Coronary artery (tissue), 2 donors: ENCODE measurements around the gene IMPDH2.
A peak's percentile ranks its signal among the peaks of the same experiment; 100 is the strongest.

Experiments used
- DNase-seq: peaks from one replicate; pipeline ENCODE4 v3.0.0-alpha.2; 2017; ENCODE audit warnings: low spot score
- H3K27ac ChIP-seq, 2 donors: fragments of 200-600 bp; sonication (generic); one replicate each; pipeline ENCODE4 v1.5.1; 2016 to 2019
- H3K4me3 ChIP-seq: fragments of 200-600 bp; sonication (generic); 2 replicates; pipeline ENCODE4 v1.5.1; 2016; ENCODE audit warnings: mild to moderate bottlenecking, moderate library complexity
- TF ChIP-seq, protein P1 (sequence below): fragments of 200-600 bp; sonication (generic); IDR thresholded peaks from one replicate; pipeline ENCODE4 v1.5.1; 2019; ENCODE audit warnings: antibody characterized with exemption

Gene IMPDH2

DNA sequence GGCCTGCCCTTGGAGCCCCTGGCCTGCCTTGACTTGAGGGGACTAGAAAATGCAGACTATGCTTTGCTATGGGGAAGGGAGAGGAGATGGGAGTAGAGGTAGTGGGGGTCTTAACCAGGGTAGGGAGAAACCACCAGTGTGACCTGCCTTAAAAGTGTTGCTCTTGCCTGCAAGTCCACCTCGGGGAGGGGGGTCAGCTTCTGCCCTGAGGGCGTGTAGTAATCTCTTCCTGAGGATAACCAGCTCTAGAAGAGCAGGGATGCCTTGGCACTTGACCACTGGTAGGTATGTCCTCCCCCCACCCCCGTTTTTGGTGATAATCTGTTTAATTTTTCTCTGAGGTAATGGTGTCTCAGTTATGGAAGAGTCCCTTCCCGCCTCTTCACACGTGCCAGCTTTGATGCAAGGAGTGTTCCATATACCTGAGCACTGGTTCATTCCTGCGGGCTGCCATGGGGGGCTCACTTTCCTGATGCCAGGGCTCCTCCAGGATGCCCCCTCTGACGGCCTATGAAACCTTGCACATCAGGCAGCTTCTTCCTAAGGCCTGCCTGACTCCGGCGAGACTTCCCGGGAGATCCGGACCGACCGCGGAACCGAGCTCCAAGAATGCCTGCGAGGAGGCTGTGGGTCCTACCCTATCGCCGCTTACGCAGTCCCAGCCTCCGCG lies 39.9 kb downstream of the IMPDH2 start:
- no peak for DNase-seq
- peak overlapping the region; percentile 85 to 95 for H3K27ac ChIP-seq
- TF ChIP-seq, protein P1, sequence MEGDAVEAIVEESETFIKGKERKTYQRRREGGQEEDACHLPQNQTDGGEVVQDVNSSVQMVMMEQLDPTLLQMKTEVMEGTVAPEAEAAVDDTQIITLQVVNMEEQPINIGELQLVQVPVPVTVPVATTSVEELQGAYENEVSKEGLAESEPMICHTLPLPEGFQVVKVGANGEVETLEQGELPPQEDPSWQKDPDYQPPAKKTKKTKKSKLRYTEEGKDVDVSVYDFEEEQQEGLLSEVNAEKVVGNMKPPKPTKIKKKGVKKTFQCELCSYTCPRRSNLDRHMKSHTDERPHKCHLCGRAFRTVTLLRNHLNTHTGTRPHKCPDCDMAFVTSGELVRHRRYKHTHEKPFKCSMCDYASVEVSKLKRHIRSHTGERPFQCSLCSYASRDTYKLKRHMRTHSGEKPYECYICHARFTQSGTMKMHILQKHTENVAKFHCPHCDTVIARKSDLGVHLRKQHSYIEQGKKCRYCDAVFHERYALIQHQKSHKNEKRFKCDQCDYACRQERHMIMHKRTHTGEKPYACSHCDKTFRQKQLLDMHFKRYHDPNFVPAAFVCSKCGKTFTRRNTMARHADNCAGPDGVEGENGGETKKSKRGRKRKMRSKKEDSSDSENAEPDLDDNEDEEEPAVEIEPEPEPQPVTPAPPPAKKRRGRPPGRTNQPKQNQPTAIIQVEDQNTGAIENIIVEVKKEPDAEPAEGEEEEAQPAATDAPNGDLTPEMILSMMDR, result peak; percentile 15
- H3K4me3 ChIP-seq, result peak overlapping the region; percentile 80

DNA sequence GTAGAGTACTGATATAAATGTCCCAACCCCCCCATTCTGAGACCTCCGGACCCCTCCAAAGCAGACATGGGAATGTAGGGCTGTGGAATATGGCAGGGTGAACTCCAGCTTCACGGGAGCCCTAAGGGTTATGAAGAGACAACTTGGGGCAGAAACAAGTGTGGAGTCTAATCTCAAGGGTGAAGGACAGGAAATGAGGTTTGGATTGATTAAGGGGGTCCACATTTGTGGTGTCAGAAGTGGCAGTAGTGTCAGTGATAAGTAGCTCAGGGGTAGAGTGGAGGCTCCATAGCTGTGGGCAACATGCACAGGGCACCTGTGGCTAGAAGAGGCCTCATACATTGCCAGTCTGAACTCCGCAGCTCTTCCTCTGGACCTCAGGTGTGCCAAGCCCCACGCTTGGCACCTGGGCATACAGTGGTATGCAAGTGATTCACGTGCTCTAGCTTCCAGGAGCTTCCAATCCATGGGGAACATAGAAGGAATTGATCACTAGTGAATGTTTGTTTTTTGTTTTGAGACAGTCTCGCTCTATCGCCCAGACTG lies 43.3 kb downstream of the IMPDH2 start:
- no peak overlapping the region for H3K27ac ChIP-seq
- TF ChIP-seq, protein P1, result no peak
- no peak for DNase-seq
- H3K4me3 ChIP-seq, result no peak overlapping the region

DNA sequence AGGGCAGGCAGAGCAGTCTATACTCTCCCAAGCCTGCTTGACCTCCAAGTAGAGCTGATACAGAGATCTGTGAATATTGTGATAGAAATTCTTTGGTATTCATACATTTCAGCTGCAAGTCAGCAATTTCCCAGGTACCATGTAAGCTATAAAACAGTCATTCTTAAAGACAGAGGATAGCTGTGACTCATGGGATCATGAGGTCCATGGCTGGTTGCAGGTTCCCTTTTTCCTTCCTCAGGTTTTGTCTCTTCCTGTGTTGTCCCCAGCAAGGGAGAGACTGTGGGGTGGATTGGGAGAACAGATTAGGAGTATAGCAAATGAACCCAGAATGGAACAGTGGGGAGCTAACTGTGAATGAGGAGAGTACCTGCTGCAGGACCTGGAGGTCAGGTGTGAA lies 44.5 kb downstream of the IMPDH2 start:
- Histone ChIP-seq H3K4me3 (no peak overlapping the region), H3K27ac (no peak overlapping the region)
- TF ChIP-seq, protein P1, result no peak
- DNase-seq, result no peak

DNA sequence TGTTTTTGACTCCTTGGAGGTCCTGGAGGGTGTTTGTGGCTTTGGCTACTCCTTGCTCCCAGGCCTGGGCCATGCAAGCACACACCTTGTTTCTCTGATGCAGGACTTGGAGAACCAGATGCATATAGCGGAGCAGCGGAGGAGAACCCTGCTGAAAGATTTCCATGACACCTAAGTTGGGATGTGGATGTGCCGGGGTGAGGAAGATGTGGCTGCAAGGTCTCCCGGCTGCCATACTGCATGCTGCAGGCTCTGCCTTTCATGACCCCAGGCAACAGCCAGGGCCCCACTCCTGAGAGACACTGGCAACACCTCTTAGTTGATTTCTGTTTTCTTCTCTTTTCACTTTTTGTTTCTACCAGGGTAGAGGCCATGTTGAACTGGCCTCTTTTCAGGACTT lies 46.1 kb downstream of the IMPDH2 start:
- TF ChIP-seq, protein P1, result no peak
- Histone ChIP-seq H3K4me3 (no peak overlapping the region), H3K27ac (no peak overlapping the region)
- DNase-seq, result no peak

DNA sequence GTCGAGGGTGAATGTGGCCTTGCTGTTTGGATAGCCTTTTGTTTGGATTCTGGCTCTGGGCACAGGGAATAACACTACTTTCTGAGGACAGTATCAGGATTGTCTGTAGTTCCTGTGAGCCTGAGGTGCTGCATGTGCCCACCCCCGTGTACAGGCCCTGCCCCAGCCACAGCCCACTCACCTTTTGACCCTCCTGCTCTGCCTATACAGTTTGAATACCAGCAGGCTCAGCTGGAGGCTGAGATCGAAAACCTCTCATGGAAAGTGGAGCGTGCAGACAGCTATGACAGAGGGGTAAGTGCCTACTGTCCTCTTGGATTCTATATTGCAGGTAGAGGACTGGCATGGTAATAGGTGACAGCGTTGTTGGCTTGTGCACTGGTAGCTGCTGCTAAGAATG lies 46.5 kb downstream of the IMPDH2 start:
- TF ChIP-seq, protein P1, result no peak
- no peak for DNase-seq
- no peak overlapping the region for H3K27ac ChIP-seq
- no peak overlapping the region for H3K4me3 ChIP-seq

DNA sequence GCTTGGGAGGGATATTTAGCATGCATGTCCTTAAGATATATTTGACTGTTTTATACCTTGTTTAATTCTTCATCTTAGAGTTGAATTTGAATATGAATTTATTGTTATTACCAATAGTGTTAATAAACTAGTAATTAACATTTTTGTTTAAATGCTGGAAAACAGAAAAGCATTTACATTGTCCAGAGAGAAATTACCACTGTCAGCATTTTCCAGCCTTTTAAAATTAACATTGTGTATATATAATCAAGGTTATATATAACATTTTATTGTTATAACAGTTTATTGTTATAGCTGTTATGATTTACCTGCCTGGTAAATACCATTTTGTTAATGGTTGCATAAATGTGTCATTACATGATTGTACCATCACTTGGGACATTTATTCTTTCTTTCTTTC lies 47.2 kb downstream of the IMPDH2 start:
- DNase-seq, result no peak
- TF ChIP-seq, protein P1, result no peak
- no peak overlapping the region for H3K27ac ChIP-seq
- H3K4me3 ChIP-seq, result no peak overlapping the region

DNA sequence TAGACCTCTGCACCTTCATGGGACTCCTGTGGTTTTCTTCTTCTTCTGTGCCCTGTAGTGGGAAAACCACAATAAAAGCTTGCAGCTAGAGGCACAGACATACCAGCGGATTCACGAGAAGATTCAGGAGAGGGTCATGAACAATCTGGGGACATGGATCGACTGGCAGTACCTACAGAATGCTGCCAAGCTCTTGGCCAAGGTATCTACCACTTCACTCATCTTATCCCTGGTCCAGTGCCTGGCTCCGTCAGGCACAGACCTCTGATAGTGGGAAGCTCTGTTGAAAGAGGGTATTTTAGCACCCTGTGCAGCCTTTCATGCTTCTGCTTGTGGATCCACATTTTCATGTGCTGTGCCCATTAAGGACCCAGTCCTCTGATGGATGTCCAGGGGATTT lies 48.9 kb downstream of the IMPDH2 start:
- no peak overlapping the region for H3K4me3 ChIP-seq
- H3K27ac ChIP-seq, result no peak overlapping the region
- TF ChIP-seq, protein P1, result no peak
- DNase-seq, result no peak
